ENCODE data around the gene MED23. TPM values are rescaled to one million over a fixed set of nuclear protein-coding genes. Genes with fewer than 3 reads are reported as not detected.
"Not testable (repeated sequence)": the region's sequence is repeated elsewhere in the genome, so short reads cannot be mapped to it uniquely, and the experiment has no call there.

MED23 gene
- total and polyA plus RNA-seq, 9 of the 15 experiments (the other 6 are each of a cell fraction or from before 2014, with no cell fraction given) = 13.7 to 61.2 (median 27.2) TPM

- TF ChIP-seq THAP12 (CRISPR knock-in tag; IDR thresholded peaks at IDR 0.05) (no peak), GABPB2 (CRISPR knock-in tag; conservative IDR thresholded peaks at IDR 0.05) (no peak), ZKSCAN8 (CRISPR knock-in tag; IDR thresholded peaks at IDR 0.05) (no peak), CREB1 (IDR thresholded peaks at IDR 0.05) (no peak), CREB1 (CRISPR knock-in tag; IDR thresholded peaks at IDR 0.05) (no peak), DEAF1 (CRISPR knock-in tag; IDR thresholded peaks at IDR 0.05) (no peak), XRCC3 (IDR thresholded peaks at IDR 0.05) (no peak)
- TF ChIP-seq, protein P1, sequence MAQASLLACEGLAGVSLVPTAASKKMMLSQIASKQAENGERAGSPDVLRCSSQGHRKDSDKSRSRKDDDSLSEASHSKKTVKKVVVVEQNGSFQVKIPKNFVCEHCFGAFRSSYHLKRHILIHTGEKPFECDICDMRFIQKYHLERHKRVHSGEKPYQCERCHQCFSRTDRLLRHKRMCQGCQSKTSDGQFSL (CRISPR knock-in tag; IDR thresholded peaks at IDR 0.05) = no peak
- TF ChIP-seq, protein P1 (tag; IDR thresholded peaks at IDR 0.05) = no peak
Measured at GRCh38 chr6:131545317-131545716, 82.7 kb downstream of the MED23 start (continued).

DNA sequence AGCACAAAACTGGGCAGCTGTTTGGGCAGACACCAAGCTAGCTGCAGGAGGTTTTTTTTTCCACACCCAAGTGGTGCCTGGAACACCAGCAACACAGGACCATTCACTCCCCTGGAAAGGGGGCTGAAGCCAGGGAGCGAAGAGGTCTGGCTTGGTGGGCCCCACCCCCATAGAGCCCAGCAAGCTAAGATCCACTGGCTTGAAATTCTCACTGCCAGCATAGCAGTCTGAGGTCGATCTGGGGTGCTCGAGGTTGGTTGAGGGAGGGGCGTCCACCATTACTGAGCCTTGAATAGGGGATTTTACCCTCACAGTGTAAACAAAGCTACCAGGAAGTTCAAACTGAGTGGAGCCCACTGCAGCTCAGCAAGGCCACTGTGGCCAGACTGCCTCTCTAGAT, 89.4 kb downstream of the MED23 start:
- H2AFZ ChIP-seq (ENCODE audit: low read depth, low read length); H3K36me3 ChIP-seq (ENCODE audit: control insufficient read depth, insufficient read depth, low read length); H3K9ac ChIP-seq (ENCODE audit: insufficient read depth in 1 of 2, low read depth in 2 of 2, low read length in 2 of 2); FAIRE-seq; DNase-seq (ENCODE audit: extremely low read depth in 1 of 4, low spot score in 3 of 4); CTCF ChIA-PET (ENCODE audit: low intra/inter-chr PET ratio); intact Hi-C loops (cut with micrococcal nuclease); H3K4me1 ChIP-seq (replicated peaks in 1 of 2; ENCODE audit: control insufficient read depth in 2 of 2, insufficient read depth in 2 of 2, low read length in 2 of 2); H3K9me1 ChIP-seq (ENCODE audit: control insufficient read depth, insufficient read depth, low read length); H3K4me2 ChIP-seq (ENCODE audit: insufficient read depth, low read length); H4K20me1 ChIP-seq (replicated peaks; ENCODE audit: control insufficient read depth, insufficient read depth, low read length); H3K4me3 ChIP-seq; BruUV-seq (replicated peaks); H3K79me2 ChIP-seq (ENCODE audit: control insufficient read depth, insufficient read depth, low read length); H3K27ac ChIP-seq (ENCODE audit: extremely low read depth, low read depth, low read length); ATAC-seq; H3K9me3 ChIP-seq (replicated peaks; ENCODE audit: control insufficient read depth, insufficient read depth, low read depth, low read length): not testable (repeated sequence)
- in situ Hi-C loops (cut with MboI) = loop anchor here (25.0 kb wide), 1 partner anchor 651 kb away; no protein-coding TSS in a partner anchor
- POLR2A ChIA-PET = interaction anchor here (0.5 to 1.1 kb wide), 3 partner anchors 19 to 1330 kb away, joined by 4 to 5 read pairs (median 4); no protein-coding TSS in a partner anchor
- 4% methylated on average over 4 of the region's 4 CpGs for whole genome bisulfite sequencing (ENCODE audit: insufficient coverage, low coverage, missing lambda C conversion rate)
- H3K27me3 ChIP-seq (ENCODE audit: control insufficient read depth in 2 of 2, insufficient read depth in 2 of 2, low read length in 2 of 2) = peaks cover 0 to 12% of the 10 kb centered on the region in 2 experiments; a peak in 2 of 5 replicates
